Measurements from ENCODE around the gene PCDH9.

DNA sequence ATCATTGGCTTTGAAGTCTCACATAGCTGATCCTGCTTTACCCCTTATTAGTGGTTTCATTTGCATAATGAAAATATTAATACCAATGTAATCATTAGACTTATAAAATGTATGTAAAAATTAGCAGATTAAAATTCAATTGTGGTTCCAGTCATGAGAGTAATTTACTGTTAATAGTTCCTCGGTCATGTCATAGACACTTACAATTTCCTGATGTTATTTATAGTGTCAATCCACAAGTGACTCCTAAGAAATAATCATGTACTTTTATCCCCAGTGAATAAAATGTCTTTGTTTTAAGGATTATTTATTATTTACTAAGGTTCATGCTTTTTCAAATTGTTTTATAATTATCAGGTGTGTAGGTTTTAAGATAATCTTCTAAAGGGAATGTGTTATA, 138.5 kb downstream of the PCDH9 start:
- TF ChIP-seq CTCF (IDR thresholded peaks at IDR 0.05; ENCODE audit: insufficient read depth, low read length, poor library complexity, severe bottlenecking): no peak
- no peak for TF ChIP-seq EZH2phosphoT487 (conservative IDR thresholded peaks at IDR 0.05; ENCODE audit: low read length)

Data from SU-DHL-6 (cell line).